Activated CD4-positive, alpha-beta T cell treated with anti-CD3 and anti-CD28 coated beads, Interleukin-10, Interleukin-2, amounts not matched to agents 100 ng/mL and 50 ng/mL, durations not matched to agents 16 hours and 8 hours (primary cell): ENCODE data around the gene TRIM39.
"Not testable (repeated sequence)": the region's sequence is repeated elsewhere in the genome, so short reads cannot be mapped to it uniquely, and the experiment has no call there.

Source experiments
- DNase-seq: peaks from one replicate; pipeline ENCODE4 v3.0.0-alpha.2; 2020

TRIM39 gene

DNA sequence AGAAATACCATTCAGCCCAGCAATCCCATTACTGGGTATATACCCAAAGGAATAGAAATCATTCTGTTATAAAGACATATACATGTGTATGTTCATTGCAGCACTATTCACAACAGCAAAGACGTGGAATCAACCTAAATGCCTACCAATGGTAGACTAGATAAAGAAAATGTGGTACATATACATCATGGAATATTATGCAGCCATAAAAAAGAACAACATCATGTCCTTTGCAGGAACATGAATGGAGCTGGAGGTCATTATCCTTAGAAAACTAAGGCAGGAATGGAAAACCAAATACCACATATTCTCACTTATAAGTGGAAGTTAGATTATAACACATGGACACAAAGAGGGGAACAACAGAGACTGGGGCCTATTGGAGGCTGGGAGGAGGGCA is 42.6 kb downstream of the TRIM39 start:
- not testable (repeated sequence) for DNase-seq

DNA sequence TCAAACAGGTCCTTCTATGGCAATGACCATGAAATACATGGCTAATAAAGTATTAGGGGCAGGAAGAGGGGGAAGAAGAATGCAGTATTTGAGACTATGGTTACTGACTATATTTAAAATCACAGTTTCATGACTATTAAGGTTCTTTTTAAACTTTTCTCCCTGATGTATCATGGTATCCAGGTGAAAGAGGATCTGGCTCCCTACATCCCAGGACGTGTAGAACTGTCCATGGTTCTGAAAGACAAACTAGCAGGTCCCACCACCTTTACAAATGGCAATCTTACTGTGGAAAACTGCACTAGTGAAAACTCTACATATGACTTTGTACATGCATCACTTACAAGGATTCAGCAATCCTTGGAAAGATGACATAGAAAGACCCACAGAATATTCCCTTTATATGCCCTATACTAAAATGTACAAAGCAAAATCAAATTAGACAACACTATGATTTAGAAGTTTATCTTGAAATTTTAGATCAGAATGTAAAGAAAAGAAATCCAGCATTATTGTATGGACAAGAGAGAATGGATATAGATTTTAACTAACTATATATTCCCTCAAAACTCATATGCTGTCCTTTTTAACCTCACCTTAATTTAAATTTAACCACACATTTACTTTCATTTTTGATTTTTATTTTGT is 51.7 kb downstream of the TRIM39 start:
- no peak for DNase-seq

DNA sequence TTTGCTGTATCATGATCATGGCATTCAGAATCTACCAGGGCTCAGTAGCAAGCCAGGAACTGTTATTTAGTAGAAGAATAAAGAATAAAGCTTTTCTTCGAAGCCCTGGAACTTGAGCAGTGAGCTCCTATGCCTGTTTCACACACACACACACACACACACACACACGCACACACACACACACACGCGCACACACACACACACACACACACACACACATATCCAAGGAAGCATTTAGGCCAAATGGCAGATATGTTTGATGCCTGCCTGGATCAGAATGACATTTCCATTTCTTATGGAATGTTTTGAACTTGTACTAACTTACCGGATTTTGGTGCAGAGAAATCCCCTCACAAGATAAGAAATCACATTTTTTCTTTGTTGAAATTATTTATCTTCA is 53.7 kb downstream of the TRIM39 start:
- no peak for DNase-seq

DNA sequence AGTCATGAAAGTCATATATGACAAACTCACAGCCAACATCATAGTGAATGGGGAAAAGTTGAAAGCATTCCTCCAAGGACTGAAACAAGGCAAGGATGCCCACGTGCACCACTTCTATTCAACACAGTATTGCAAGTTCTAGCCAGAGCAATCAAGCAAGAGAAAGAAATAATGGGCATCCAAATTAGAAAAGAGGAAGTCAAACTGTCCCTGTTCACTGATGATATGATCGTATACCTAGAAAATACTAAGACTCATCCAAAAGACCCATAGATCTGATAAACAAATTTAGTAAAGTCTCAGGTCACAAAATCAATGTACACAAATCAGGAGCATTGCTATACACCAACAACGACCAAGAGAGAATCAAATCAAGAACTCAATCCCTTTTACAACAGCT is 59.4 kb downstream of the TRIM39 start:
- DNase-seq, result no peak

DNA sequence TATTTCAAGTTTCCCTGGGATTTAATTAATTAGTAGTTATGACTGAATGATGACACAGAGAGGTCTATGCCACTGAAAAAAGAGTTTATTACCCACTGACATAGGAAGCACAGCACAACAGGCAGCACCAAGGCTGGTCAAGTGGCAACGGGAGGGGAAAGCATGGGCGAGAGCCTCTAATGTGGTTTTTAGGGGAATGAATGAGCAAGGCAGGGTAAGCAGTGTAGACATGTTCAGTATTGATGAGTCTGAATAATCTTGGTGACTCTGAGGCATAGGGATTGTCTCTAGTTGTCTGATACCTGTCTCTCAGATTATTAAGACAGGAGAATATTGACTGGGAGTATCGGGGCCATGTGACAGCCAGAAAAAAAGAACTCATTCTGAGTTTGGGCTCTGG is 64.5 kb downstream of the TRIM39 start:
- no peak for DNase-seq
